HepG2 (cell line): Measurements from ENCODE around the gene CYB5A. TPM values are rescaled to one million over a fixed set of nuclear protein-coding genes. Genes with fewer than 3 reads are reported as not detected.

Experiments used
- ATAC-seq: fragments of 200-7000 bp; cut with Tn5 transposase; 3 replicates; pipeline ENCODE4 v1.9.1; 2020; ENCODE audit warnings: mild to moderate bottlenecking, moderate library complexity
- BruUV-seq: library from RNA; stranded (reverse); fragments of 400-500 nt; replicated peaks from 2 replicates; lab custom pipeline; 2021; lab: Mats Ljungman, UMichigan
- CTCF ChIA-PET: fragments of 300-600 bp; formaldehyde crosslinking; extraction: SDS; loops from one replicate; lab custom pipeline; 2021; ENCODE audit warnings: low total read pairs, inconsistent platforms, low intra/inter-chr PET ratio; lab: Yijun Ruan, JAX
- POLR2A ChIA-PET: fragments of 350-600 bp; sonication (Branson Sonifier 250); formaldehyde crosslinking; loops from one replicate; lab custom pipeline; 2020; ENCODE audit warnings: antibody characterized with exemption, inconsistent platforms; lab: Yijun Ruan, JAX
- DNase-seq: peaks from one replicate; pipeline ENCODE4 v3.0.0-alpha.2; 2015; ENCODE audit warnings: low spot score
- FAIRE-seq: peaks from 3 replicates; lab custom pipeline; 2011; peaks lifted over from hg19 to GRCh38; lab: Jason Lieb, UNC
- H2AFZ ChIP-seq: one replicate; pipeline ENCODE4 v1.6.1; 2011; ENCODE audit warnings: low read length, inconsistent platforms
- H3K27ac ChIP-seq: fragments of 300-600 bp; 3 replicates; pipeline ENCODE4 v1.8.0; 2011; ENCODE audit warnings: mixed run types, mild to moderate bottlenecking, mixed read lengths, low read length, inconsistent platforms; ENCODE audit not compliant: insufficient read depth; ENCODE audit errors: extremely low read length
- H3K27me3 ChIP-seq, 2 experiments: fragments of 200-600 bp in 1 of 2; 2 replicates in 1 of 2; 3 replicates in 1 of 2; pipeline versions ENCODE4 v1.6.0 to v1.8.0; 2011; ENCODE audit warnings: low read length in 2 of 2, mild to moderate bottlenecking in 2 of 2, moderate library complexity in 2 of 2, inconsistent platforms in 1 of 2; ENCODE audit not compliant: insufficient read depth in 2 of 2, control insufficient read depth in 1 of 2
- H3K36me3 ChIP-seq, 2 experiments: fragments of 200-600 bp in 1 of 2; replicated peaks in 1 of 2; 2 replicates in 1 of 2; 3 replicates in 1 of 2; pipeline versions ENCODE4 v1.5.1 to v1.8.0; 2011; ENCODE audit warnings: low read length in 2 of 2, inconsistent platforms in 1 of 2; ENCODE audit not compliant: insufficient read depth in 2 of 2, control insufficient read depth in 1 of 2
- H3K4me1 ChIP-seq: 2 replicates; pipeline ENCODE4 v1.5.1; 2012; ENCODE audit warnings: low read length, inconsistent platforms; ENCODE audit not compliant: insufficient read depth
- H3K4me2 ChIP-seq: 2 replicates; pipeline ENCODE4 v1.6.0; 2011; ENCODE audit warnings: low read depth, low read length, inconsistent platforms
- H3K4me3 ChIP-seq, 3 experiments: fragments of 200-600 bp in 1 of 3; sonication (generic), shearing (Covaris generic) in 1 of 3; replicated peaks in 1 of 3; 2 replicates each; pipeline ENCODE4 v1.5.1; 2011 to 2016; ENCODE audit warnings: low read length in 3 of 3, inconsistent platforms in 2 of 3, low read depth in 2 of 3, mild to moderate bottlenecking in 2 of 3, control low read depth in 1 of 3, mixed read lengths in 1 of 3; ENCODE audit not compliant: insufficient read depth in 1 of 3
- H3K79me2 ChIP-seq: one replicate; pipeline ENCODE4 v1.6.1; 2011; ENCODE audit warnings: low read length, inconsistent platforms; ENCODE audit not compliant: insufficient read depth
- H3K9ac ChIP-seq: 2 replicates; pipeline ENCODE4 v1.6.0; 2011; ENCODE audit warnings: mild to moderate bottlenecking, low read depth, low read length, inconsistent platforms; ENCODE audit not compliant: insufficient read depth
- H3K9me3 ChIP-seq: 2 replicates; pipeline ENCODE4 v1.5.1; 2012; ENCODE audit warnings: mild to moderate bottlenecking, low read length
- H4K20me1 ChIP-seq: 2 replicates; pipeline ENCODE4 v1.6.0; 2011; ENCODE audit warnings: inconsistent platforms, mild to moderate bottlenecking, low read length, moderate library complexity; ENCODE audit not compliant: insufficient read depth
- CBX1 ChIP-seq: IDR thresholded peaks from one replicate; pipeline ENCODE4 v1.6.1; 2016; ENCODE audit warnings: antibody characterized with exemption, low read depth
- CENPT ChIP-seq: sonication (generic); formaldehyde crosslinking; IDR thresholded peaks from 2 replicates; pipeline ENCODE4 v1.8.0; 2022; ENCODE audit warnings: low read depth, mild to moderate bottlenecking, moderate library complexity, missing genetic modification reagents
- MATR3 ChIP-seq: sonication (generic); formaldehyde crosslinking; IDR thresholded peaks from 2 replicates; pipeline ENCODE4 v1.4.0; 2020; ENCODE audit warnings: missing genetic modification reagents
- MBD4 ChIP-seq: IDR thresholded peaks from 2 replicates; pipeline ENCODE4 v1.6.1; 2012; ENCODE audit warnings: low read length, inconsistent platforms, borderline replicate concordance
- MIER2 ChIP-seq: IDR thresholded peaks from 2 replicates; pipeline ENCODE4 v1.6.1; 2016; ENCODE audit warnings: missing biosample characterization, missing genetic modification reagents
- MZF1 ChIP-seq: sonication (generic); formaldehyde crosslinking; IDR thresholded peaks from 2 replicates; pipeline ENCODE4 v1.8.1; 2023; ENCODE audit warnings: mild to moderate bottlenecking, missing genetic modification reagents, borderline replicate concordance
- NFIB ChIP-seq: sonication (generic); formaldehyde crosslinking; IDR thresholded peaks from 2 replicates; pipeline ENCODE4 v1.9.0; 2021; ENCODE audit warnings: missing genetic modification reagents, mild to moderate bottlenecking, borderline replicate concordance
- REPIN1 ChIP-seq: sonication (generic); formaldehyde crosslinking; IDR thresholded peaks from 2 replicates; pipeline ENCODE4 v1.8.0; 2022; ENCODE audit warnings: missing genetic modification reagents, low read depth, mild to moderate bottlenecking, borderline replicate concordance
- RXRB ChIP-seq: IDR thresholded peaks from 2 replicates; pipeline ENCODE4 v1.6.1; 2016; ENCODE audit warnings: borderline replicate concordance, missing genetic modification reagents, missing compliant biosample characterization
- SKIL ChIP-seq: sonication (generic); formaldehyde crosslinking; IDR thresholded peaks from 2 replicates; pipeline ENCODE4 v1.8.0; 2022; ENCODE audit warnings: missing genetic modification reagents, mild to moderate bottlenecking, moderate library complexity, borderline replicate concordance
- TRIM24 ChIP-seq: sonication (generic); formaldehyde crosslinking; IDR thresholded peaks from 2 replicates; pipeline ENCODE4 v1.8.0; 2022; ENCODE audit warnings: mild to moderate bottlenecking, missing genetic modification reagents
- ZBTB7B ChIP-seq: sonication (generic); formaldehyde crosslinking; IDR thresholded peaks from 2 replicates; pipeline ENCODE4 v1.4.0; 2020; ENCODE audit warnings: missing genetic modification reagents
- ZNF235 ChIP-seq: sonication (generic); formaldehyde crosslinking; IDR thresholded peaks from 2 replicates; pipeline ENCODE4 v1.8.1; 2023; ENCODE audit warnings: mild to moderate bottlenecking, missing genetic modification reagents, borderline replicate concordance
- ZNF34 ChIP-seq: sonication (generic); formaldehyde crosslinking; IDR thresholded peaks from 2 replicates; pipeline ENCODE4 v1.4.0; 2020; ENCODE audit warnings: mild to moderate bottlenecking, missing genetic modification reagents, borderline replicate concordance
- ZNF737 ChIP-seq: sonication (generic); formaldehyde crosslinking; IDR thresholded peaks from 2 replicates; pipeline ENCODE4 v1.5.0; 2020; ENCODE audit warnings: missing genetic modification reagents, mild to moderate bottlenecking, borderline replicate concordance
- WGBS: methylation state at CpG from one replicate; pipeline ENCODE4 v1.1.6; 2017; ENCODE audit warnings: low lambda C conversion rate; 5-methylcytosine and 5-hydroxymethylcytosine counted together
- in situ Hi-C: cut with HindIII; loops from 2 replicates; pipeline ENCODE4 v1.10.0; 2017; ENCODE audit warnings: low pct_unique_long_range_greater_than_20kb; ENCODE audit not compliant: extremely low pct_ligation_motif_present
- intact Hi-C: fragments of 100-400 bp; cut with micrococcal nuclease; formaldehyde crosslinking; loops from one replicate; pipeline ENCODE4 v1.10.0; 2022; ENCODE audit not compliant: unreplicated experiment
- polyA plus RNA-seq, 8 experiments: library from polyadenylated mRNA; depleted of rRNA in 3 of 8; stranded (reverse) in 7 of 8; unstranded in 1 of 8; fragments of >200 nt; fragmentation: Illumina TruSeq in 4 of 8; extraction: Trizol in 4 of 8; gene quantifications; 2 replicates each; pipeline versions ENCODE4 v1.2.1 to v1.2.3, GENCODE V29; 2011 to 2016; ENCODE audit warnings: low read depth in 4 of 8, missing spikeins in 1 of 8, mixed read lengths in 1 of 8; ENCODE audit not compliant: insufficient read depth in 1 of 8
- total RNA-seq, 5 experiments: library from RNA; depleted of rRNA; stranded (reverse); fragments of >200 nt; fragmentation: Illumina TruSeq; extraction: Trizol; gene quantifications; 2 replicates each; pipeline ENCODE4 v1.2.3, GENCODE V29; 2016; ENCODE audit warnings: low read depth in 1 of 5
- TF ChIP-seq, protein P1 (sequence below): sonication (generic); formaldehyde crosslinking; IDR thresholded peaks from 2 replicates; pipeline ENCODE4 v1.4.0; 2020; ENCODE audit warnings: mild to moderate bottlenecking, missing genetic modification reagents, borderline replicate concordance

Gene CYB5A
- total and polyA plus RNA-seq, 2 of the 13 experiments (the other 11 are each of a cell fraction or from before 2014, with no cell fraction given): 215 to 356 TPM

DNA sequence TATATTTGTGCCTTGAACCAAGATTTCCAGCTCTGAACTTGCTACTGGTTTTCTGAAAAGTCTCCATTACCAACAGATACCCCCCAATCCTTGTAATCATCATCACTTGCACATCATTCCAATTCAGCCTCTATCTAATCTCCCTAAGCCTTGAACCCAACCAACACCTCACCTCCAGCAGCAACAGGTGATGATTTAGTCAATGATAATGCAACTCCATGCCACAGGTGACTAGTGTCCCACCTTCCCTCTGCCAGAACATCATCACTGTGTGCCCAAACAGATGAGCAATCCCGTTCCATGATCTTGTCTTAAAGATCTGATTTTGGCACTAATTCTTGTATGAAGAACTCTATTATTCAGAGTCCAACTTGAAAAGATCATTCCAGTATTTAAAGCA, 75.9 kb downstream of the CYB5A start:
- Histone ChIP-seq H2AFZ (no peak overlapping the region), H3K9ac (no peak overlapping the region), H3K27ac (no peak overlapping the region), H3K27me3 (no peaks in the 10 kb centered on the region; a peak in 1 of 5 replicates), H3K4me1 (peaks cover 24% of the 10 kb centered on the region), H4K20me1 (no peaks in the 10 kb centered on the region), H3K36me3 (no peaks in the 10 kb centered on the region), H3K9me3 (no peaks in the 10 kb centered on the region), H3K79me2 (no peaks in the 10 kb centered on the region), H3K4me2 (no peak overlapping the region), H3K4me3 (no peak overlapping the region)
- no peak for ATAC-seq
- no peak for DNase-seq
- 48% methylated on average over 1 of the region's 1 CpG for WGBS
- intact Hi-C loops: no loop called here
- CTCF ChIA-PET: no interaction called here
- no peak for FAIRE-seq
- TF ChIP-seq SKIL (CRISPR knock-in tag) (no peak), NFIB (no peak), ZNF737 (CRISPR knock-in tag) (no peak), ZNF34 (no peak), TRIM24 (CRISPR knock-in tag) (no peak), REPIN1 (CRISPR knock-in tag) (no peak), RXRB (CRISPR knock-in tag) (no peak), ZBTB7B (CRISPR knock-in tag) (no peak), MBD4 (no peak), MATR3 (no peak), CENPT (CRISPR knock-in tag) (no peak), MIER2 (CRISPR knock-in tag) (no peak), CBX1 (no peak), MZF1 (no peak), ZNF235 (CRISPR knock-in tag) (no peak)
- TF ChIP-seq, protein P1, sequence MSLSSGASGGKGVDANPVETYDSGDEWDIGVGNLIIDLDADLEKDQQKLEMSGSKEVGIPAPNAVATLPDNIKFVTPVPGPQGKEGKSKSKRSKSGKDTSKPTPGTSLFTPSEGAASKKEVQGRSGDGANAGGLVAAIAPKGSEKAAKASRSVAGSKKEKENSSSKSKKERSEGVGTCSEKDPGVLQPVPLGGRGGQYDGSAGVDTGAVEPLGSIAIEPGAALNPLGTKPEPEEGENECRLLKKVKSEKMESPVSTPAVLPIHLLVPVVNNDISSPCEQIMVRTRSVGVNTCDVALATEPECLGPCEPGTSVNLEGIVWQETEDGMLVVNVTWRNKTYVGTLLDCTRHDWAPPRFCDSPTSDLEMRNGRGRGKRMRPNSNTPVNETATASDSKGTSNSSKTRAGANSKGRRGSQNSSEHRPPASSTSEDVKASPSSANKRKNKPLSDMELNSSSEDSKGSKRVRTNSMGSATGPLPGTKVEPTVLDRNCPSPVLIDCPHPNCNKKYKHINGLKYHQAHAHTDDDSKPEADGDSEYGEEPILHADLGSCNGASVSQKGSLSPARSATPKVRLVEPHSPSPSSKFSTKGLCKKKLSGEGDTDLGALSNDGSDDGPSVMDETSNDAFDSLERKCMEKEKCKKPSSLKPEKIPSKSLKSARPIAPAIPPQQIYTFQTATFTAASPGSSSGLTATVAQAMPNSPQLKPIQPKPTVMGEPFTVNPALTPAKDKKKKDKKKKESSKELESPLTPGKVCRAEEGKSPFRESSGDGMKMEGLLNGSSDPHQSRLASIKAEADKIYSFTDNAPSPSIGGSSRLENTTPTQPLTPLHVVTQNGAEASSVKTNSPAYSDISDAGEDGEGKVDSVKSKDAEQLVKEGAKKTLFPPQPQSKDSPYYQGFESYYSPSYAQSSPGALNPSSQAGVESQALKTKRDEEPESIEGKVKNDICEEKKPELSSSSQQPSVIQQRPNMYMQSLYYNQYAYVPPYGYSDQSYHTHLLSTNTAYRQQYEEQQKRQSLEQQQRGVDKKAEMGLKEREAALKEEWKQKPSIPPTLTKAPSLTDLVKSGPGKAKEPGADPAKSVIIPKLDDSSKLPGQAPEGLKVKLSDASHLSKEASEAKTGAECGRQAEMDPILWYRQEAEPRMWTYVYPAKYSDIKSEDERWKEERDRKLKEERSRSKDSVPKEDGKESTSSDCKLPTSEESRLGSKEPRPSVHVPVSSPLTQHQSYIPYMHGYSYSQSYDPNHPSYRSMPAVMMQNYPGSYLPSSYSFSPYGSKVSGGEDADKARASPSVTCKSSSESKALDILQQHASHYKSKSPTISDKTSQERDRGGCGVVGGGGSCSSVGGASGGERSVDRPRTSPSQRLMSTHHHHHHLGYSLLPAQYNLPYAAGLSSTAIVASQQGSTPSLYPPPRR (CRISPR knock-in tag): no peak
- POLR2A ChIA-PET: no interaction called here
- no TSS peak for BruUV-seq
- in situ Hi-C loops: no loop called here
